LoVo (cell line): ENCODE data around the gene PADI4.

ENCODE experiments used
- DNase-seq: peaks from one replicate; pipeline ENCODE4 v3.0.0-alpha.2; 2016; ENCODE audit warnings: low spot score

The PADI4 gene

DNA sequence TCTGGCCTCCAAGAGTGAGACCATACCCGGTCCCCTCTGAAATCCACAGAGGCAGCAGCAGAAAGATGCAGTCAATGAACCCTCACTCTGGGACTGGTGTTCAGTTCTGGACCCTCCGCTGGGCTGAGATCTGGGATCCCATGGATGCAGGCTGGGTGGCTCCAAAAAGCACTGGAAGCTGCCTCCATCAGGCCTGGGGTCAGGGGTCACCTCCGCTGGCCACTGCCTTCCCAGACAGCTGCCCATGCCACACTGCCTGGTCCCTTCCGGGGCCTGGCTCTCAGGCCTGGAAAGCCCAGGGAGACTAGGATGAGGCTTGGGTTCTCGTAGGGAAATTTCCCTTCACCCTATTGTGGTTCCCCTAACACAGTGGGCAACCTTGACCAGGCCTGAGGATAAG, 21.4 kb upstream of the PADI4 start:
- no peak for DNase-seq

DNA sequence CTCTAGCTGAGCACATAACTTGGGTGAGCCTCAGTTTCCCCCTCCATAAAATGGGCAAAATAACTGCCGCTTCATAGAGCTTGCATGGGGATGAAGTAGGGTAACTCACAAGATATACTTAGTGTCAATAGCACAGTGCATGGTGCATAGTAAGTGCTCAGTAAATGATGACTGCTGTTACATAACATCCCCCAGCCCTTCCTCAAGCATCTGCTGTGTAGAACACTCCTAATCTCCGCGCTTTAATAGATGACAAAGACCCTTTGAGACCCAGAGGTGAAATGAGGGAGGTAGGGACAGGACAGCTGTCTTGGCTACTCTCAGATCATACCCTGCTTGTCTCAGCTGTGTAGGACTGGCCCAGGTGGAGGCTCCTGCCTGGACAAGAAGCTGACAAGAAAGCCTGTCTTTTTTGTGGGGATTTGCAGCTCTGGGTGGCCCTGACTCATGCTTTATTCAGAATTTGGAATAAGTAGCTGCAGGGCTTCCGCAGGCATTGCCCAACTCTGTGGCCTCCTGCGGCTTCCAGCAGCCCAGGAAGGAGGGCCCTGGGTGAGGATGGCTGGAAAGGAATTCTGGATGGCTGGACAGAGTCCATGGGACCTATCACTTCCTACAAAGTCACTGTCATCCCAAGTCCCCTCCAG, 20.7 kb upstream of the PADI4 start:
- DNase-seq, result no peak

DNA sequence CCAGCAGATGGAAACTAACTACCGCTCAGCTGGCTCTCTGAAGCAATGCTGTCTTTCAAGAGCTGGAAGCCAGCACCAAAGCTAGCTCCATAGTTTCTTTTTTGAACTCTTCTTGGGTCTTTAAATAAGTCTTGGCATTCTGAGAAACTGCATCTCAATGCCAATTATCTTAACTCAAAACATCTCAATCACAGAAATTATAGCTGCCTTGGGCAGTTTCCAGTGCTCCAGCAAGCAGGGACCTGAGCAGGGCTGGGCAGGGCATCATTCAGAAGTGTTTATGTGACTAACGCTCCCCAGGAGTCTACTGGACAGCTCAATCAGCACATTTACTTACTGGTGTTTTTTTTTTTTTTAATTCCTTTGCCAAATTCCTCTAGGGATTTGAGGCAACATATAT, 18.3 kb upstream of the PADI4 start:
- DNase-seq, result no peak

DNA sequence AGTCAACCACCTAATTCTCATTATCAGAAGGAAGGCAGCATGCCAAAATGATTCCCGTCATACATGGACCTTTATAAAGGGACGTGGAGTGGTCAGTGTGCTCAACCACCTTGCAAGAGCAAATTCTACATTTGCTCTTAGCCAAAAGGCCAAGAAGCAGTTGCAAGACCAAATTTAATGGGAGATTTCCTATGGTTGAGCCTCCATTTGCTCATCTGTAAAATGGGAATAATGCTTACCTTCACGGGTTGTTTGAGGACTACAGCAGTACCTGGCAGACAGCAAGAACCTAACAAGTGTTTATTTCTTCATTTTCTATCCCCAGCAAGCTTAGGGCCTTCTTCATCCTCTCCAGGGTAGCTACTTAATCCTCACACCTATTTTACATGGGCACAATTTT, 17.4 kb upstream of the PADI4 start:
- no peak for DNase-seq

DNA sequence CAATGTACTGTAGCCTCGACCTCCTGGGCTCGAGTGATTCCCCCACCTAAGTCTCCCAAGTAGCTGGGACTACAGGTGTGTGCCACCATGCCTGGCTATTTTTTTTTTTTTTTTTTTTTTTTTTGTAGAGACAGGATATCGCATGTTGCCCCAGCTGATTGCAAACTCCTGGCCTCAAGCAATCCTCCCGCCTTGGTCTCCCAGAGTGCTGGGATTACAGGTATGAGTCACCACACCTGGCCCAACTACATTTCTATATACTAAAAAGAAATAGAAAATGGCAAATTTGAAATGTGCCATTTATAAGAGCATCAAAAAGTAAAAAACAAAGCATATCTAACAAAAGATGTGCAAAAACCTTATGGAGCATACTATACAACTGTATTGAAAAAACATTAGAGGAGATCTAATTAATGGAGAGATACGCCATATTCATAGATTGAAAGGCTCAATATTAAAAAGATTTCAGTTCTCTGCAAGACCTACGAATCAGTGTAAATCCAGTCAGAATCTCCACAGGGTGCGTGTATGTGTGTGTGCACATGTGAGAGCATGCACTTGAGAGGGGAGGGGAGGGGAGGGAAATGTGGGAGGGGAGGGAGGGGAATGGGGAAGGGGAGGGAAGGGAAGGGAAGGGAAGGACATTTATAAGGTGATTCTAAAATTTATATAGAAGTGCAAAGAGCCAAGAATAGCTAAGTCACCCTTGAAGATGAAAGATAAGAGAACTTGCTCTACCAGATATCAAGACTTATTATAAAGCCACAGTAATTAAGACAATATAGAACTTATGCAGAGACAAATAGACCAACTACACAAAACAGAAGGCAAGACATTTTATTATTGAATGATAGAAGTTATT, 15.5 kb upstream of the PADI4 start:
- DNase-seq, result no peak

DNA sequence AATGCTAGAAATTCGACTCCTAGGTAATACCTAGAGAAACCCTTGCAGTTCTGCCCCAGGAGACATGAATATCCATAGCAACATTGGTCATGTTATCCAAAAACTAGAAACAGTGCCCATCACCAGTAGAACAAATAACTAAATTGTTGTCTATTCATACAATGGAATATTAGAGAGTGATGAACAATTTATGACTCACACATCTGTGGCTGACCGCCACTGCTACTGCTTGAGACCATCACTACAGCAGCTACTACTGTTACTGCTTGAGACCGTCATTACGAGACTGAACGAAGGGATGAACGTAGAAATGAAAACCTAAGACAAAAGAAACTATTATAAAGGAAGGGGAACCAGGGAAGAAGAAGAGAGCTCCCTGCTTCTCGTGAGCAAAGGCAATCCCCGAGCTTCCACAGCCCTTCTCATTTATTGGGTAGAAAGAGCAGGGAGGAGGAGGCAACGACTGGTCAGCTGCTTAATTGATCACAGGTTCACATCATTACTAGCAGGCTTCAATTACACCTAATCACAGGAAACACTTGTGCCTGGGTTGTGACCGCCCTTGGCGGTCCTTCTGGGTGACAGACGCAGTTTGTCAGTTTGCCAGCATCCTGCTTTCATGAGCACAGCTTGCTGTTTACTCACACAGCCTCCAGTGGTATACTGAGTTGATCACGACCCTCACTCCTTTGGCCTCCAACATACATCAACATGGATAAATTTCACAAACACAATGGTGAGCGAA, 14.1 kb upstream of the PADI4 start:
- DNase-seq, result no peak

DNA sequence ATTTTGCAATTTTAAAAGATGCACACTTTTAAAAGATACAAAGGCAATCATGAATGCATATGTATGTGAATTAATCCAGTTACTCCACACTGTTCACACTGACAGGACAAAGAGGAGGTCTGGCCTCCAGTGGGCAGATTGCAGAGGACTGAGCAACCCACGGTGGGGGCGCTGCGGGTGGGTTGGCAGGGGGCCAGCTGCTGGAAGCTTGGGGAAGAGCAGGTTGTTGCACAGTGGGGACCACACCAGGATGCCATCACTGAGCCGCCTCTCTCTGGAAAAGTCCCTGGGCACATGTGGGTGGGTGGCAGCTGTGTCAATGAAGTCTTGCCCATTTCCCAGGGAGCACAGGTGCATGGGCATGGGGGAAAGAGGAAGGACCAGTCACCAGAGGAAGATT, 12.7 kb upstream of the PADI4 start:
- DNase-seq, result no peak

DNA sequence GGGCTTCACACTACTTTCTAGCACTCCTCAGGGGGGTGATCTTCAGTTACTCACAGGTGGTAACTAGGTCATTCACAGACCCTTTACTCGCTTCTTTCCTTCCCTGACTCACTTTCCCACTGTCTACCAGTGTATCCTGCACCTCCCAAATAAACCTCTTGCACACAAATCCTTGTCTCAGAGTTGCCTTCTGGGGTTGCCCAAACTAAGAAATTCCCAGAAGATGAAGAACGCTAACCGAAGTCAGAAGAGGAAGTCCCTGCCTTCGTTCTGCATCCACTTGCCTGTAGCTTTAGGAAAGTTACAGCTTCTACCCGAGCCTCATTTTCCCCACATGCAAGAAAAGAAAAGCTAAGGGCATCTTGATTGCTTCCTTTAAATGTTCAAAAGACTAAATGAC, 11.9 kb upstream of the PADI4 start:
- no peak for DNase-seq

DNA sequence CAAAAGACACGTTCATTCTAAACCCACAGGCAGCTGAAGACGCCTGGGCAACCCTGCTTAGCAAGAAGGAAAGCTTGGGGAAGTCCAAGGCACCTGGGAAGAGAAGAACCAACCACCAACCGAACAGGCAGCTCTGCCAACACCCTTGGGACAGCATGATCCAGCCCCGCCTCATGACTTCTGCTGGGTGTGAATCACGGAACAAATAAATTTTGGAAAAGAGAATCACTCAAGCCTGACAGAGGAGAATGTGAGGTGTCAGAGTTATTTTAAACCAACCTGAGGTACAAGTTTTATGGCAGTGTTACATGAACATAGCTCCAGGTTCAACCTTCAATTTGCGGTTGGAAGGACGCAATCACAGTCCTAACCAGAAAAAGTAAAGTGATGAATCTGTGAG, 10.0 kb upstream of the PADI4 start:
- DNase-seq, result no peak

DNA sequence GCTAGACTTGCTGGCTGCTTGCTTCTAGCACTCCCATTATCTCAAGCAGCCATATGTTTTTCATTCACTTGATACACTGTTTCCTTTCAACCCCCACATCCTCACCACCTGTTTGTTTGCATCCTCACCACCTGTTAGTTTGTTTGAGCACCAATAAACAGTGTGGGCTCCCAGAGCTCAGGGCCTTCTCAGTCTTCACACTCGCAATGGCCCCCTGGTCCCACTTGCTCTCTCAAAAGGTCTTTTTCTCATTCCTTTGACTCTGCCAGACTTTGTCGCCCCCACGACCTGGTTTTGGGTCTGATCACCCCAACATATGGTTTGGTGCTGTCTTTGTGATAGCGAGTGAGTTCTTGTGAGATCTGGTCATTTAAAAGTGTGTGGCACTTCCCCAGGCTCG, 6.2 kb upstream of the PADI4 start:
- no peak for DNase-seq

DNA sequence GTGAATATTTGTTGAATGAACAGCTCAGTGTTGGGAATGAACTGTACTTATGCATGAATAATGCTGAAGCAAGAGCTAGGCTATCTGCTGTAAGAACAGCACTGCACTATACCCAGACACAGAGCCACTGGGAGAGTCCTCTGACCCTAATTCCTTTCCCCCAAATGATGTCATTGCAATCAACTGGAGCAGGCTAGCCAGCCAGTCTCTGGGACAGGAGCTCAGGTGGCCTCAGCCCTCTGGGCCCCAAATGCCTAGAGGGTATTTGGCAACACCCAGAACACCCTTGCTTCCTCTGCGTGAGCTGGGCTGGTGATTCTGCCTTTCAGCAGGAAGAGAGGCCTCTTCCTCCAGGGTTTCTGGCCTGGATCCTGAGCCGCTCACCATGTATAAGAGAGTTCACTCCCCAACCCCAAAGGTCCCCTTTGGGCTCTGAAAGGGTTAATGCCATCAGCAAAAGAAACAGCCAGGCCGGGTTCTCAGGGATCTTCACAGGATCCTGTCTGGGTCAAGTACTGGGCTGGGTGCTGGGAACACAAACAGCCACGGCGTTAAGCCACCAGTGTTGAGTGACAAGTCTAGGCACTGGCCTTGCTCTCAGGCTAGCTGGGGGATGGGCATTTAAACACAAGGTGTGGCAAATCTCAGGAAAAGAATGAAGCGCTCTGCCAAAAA, 3.7 kb upstream of the PADI4 start:
- DNase-seq, result no peak

DNA sequence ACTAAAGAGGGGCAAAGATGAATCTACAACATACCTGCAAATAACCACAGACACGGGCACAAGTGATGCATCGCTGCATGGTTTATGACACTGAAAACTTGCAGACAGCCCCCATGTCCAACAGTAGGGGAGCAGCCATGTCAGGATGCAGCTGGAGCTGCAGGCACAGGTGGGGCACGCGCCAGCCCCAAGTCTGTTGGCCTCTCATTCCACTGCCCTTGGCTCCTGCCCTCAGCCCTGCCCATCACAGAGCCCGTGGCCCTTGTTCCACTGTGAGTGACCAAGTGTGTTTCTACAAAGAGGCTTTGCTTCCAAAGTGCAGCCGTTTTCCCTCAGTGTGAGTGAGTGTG, 3.2 kb upstream of the PADI4 start:
- no peak for DNase-seq

DNA sequence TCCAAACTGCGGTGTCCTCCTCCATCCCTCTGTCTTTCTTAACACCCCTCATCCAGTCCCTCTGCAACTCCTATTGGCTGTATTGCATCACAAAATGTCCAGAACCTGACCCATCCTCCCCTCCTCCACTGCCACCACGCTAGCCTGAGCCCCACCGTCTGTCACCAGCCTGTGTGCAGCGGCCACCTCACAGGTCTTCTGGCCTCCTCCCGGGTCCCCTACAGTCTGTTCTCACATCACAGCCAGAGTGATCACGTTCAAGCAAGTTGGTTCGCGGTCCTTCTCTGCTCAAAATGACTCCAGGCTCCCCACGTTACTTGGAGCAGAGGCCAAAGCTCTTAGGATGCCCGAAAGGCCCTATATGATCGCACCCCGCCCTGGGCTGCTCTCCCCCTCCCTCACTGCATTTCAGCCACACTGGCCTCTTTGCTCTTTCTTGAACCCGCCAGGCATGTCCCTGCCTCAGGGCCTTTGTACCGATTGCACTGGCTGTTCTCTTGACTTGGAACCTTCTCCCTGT, 2.4 kb upstream of the PADI4 start:
- no peak for DNase-seq

DNA sequence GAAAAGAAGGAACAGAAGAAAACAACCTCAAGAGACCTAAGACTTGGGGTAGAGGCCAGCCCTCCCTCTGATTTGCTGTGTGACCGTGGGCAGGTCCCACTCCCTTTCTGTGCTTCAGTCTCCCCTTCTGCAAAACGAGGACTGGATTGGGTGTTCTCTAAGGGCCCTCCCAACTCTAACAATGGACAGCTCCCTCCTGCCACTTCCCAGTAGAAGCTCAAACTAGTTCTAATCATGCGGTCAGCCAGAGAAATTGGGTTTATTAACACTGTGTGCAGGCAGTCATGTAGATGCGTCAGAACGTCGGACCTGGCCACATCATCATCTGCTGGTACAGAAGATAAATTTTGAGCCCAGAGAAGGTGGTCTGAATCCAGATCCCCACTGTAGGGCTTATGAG, 1.6 kb upstream of the PADI4 start:
- DNase-seq, result no peak

DNA sequence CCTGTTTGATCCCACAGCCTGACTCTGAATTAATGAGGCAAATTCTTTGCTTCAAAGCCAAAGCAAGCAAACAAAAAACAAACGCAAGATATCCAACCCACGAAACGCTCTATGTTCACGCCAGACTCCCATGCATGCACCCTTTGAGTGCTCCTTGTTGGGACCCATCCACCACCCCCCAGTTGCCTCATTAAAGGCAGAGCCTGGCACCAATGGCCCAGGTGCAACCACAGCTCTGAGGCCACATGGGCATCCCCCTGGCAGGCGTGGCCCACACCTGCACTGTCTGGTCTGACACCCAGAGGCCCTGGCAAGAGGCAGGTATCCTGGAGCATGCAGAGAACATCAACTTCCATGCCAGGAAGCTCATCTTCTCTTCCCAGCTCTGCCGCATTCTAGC, 1.1 kb upstream of the PADI4 start:
- DNase-seq, result no peak

DNA sequence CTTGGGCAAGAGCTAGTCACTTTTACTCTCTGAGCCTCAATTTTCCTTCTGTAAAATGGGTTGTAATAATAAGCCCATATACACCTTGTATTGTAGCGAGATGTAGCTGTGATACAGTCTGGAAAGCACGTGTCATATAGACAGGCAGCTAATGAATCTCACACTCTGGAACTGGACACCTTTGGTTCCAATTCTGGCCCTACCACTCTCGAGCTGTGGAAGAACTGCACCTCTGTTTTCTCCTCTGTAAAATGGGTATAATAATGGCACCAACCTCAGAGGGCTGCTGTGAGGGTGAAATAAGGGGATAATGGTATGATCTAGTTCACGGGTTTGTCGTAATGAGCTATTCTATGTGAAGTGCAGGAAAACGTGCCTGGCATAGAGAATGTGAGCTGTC, 668 bp upstream of the PADI4 start:
- no peak for DNase-seq

DNA sequence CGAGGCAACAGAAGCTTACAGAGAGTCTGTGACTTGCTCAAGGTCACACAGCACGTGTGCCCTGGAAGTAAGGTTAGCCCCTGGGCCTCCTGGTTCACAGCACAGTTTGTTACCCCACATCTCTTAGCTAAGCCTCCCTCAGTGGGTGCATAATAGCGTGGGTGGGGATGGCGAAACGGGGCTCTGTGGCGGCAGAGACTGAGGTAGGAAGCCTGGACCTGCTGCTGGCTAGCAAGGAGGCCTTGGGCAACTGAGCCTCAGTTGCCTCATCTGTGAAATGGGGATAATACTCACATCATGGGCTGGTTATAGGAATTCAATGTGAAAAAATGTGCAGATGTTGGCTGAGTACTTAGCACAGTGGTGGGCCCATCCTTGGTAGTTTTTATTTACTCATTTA, 596 bp downstream of the PADI4 start:
- DNase-seq, result no peak

DNA sequence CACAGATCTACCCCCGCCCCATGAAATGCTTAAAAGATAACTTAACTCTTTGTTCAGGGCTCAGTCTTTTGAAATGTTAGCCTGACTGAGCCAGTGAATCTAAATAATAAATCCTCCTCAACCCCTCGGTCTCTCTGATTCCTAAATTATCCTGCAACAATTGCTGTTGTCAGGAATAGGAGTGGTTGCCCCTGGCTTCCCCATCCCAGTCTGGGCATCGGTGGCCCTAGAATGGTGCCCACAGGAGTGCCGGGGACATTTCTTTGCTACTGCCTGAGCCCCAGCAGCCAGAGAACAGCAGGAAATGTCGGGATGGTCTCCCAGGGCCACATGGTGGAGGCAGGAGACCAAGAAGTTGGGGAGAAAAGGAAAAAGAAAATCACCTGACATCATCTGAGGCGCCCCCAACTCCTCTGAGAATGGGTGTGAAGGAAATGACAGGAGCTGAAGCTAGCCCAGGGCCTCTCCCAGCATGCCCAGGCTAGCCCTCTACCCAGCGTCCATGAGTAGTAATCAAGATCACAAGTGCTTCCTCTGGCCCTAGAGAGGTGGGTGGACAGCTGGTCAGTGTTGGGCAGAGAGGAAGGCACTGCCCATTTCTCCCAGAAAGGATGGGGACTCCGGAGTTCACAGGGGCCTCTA, 1.6 kb downstream of the PADI4 start:
- DNase-seq, result no peak

DNA sequence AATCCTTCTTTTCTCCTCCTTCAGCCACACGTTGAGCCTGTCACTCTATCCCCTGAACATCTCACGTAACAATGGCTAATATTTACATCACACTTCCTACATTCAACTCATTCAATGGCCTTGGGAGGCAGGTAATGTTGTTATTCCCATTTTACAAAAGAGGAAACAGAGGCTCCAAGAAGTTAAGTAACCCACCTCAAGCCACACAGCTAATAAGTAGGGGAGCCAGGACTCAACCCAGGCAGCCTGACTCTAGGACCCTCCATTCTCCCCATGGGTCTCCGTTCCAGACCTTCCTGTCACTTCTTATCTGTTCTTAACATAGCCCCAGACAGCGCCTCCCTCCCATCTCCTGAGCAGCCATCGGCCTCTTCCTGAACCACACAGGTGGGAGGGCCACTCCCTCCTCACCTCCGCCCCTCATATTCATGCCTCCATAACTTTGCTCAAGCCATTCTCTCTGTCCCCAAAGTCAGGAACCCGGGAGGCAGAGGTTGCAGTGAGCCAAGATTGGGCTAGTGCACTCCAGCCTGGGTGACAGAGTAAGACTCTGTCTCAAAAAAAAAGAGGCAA, 2.2 kb downstream of the PADI4 start:
- no peak for DNase-seq

DNA sequence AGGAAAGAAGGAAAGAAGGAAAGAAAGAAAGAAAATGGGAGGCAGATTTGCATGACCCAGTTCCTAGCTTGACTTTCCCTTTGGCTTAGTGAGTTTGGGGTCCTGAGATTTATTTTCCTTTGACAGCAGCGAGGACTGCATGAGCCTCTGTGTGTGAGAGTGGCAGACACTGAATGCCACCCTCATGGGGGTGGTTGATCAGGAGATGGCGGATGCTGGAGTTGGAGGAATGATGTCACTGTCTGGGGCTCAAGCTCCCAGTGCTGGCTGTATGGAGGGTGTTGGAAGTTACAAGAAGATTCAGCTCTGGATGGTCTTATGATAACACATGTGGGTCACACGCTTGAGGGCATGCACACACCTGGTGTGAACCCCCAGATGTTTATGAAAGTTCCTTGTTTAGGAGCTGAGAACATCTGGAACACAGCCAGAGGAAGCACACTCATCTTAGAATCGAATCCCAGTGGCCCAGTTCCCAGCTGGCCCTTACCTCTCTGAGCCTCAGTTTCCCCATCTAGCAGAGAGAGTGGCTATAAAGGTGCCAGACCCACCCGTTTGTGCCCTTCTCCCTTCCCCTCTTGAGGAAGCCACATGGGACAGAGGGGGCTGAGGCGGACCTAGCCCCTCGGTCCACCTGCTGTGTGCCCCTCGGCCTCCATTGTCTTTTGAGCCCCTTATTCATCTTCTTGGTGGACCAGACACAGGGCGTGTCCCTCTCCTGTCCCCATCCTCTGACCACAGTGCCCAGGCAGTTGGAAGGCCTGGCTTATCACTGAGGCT, 5.7 kb downstream of the PADI4 start:
- no peak for DNase-seq

DNA sequence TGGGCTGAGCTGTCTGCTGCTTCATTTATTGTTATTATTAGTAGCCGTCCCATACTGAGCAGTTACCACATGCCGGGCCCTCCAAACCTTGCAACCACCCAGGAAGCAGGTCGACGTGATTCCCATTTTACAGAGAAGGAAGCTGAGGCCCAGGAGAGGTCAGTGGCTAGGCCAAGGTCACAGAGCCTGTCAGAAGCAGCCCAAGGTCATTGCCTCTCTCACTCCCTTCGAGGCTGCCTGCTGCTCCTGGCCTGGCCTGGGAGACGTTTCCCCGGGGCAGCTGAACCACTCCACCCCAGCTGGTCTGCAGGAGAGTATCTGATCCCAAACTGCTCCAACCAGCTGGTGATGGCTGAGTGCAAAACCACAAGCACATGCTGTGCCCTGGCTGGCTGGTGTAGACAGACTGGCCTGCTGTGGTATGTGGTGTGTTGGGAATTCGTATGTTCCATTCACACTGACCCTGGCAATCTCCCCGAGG, 6.5 kb downstream of the PADI4 start:
- no peak for DNase-seq
